Raji (cell line): ENCODE measurements around the gene CCDC85B.

ENCODE experiments used
- POLR2A ChIP-seq: IDR thresholded peaks from 2 replicates; pipeline ENCODE4 v1.6.1; 2011; ENCODE audit warnings: low read depth, low read length, control low read depth; ENCODE audit not compliant: insufficient read depth

Gene CCDC85B

DNA sequence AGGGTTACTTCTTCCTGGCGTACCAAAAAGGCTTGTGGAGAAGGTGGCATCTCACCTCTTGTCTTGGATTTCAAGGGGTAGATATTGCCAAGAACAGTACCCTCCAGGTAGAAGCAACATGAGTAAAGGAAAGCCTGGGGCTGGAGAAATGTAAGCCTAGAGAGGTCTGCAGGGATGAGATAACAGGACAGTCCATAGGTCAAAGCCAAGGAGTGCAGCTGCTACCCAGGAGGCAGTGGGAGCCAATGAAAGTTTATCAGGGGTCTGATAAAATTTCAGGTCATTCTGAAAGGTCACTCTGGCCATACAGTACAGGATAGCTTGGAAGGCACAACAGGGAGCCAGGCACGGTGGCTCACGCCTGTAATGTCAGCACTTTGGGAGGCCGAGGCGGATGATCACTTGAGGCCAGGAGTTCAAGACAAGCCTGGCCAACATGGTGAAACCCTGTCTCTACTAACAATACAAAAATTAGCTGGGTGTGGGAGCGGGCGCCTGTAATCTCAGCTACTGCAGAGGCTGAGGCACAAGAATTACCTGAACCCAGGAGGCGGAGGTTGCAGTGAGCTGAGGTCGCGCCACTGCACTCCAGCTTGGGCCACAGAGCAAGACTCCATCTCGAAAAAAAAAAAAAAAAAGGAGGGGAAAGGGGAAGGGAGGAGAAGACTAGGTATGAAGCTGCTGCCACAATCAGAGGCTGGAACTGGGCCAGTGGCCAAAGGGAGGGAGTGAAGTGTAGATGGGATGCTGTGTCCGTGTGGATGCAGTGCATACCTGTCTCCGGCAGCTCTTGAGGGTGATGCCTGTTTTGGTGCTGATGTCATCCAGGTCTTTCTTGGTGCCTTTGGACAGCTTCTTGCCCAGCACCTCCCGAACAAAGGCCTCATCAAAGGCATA lies 3.4 kb upstream of the CCDC85B start:
- TF ChIP-seq POLR2A: no peak

DNA sequence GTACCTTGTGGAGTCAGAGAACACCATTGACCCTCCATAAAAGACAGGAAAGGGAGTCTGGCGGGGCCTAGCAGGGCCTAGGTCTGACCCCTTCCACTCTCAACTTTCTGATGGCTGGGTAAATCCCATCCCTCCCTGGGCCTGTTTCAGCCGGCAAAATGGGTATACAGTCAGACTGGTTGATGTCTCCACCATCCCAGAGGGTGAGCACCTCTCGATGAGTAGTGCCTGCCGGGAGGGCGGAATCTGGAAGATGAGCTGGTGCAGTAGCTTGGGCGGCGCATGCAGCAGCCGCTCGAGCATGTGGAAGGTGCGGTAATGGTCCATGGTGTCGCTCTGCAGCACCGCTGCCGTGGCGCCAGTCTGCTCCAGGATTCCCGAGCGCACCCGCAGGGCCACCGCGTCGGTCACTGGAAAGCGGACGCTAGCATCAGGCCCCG lies 2.7 kb upstream of the CCDC85B start:
- TF ChIP-seq POLR2A: no peak

DNA sequence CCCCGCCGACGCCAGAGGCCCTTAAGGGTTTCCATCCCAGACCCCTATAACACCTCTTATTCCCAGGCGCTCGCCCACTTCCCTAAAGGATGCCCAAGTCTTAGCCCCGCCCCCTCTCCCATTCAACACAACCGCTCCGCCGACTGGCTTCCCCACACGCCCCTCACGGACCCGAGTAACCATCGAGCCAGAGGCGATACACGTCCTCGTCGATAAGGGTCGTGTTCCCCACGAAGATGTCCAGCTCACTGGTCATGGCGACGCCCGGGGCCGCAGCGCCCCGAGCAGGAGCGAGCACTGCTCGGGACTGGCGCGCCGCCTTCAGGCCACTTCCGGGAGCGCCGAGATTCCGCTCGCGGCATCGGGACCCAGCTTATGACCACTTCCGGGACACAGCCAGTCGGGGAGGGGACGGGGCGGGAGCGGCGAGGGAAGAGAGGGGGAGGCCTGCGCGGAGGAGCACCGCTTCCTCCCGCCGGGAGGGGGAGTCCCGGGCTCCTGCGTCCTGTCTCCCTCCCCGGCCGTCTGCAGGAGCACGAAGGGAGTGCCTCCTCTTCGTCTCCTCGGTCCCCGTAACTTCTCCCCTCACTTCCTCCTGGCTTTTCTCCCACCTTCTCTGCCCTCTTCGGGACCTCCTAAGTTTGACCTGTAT lies 2.2 kb upstream of the CCDC85B start, which contains the start of gene FIBP:
FIBP (minus strand) TSS at position 309 of the 652 bp plus-strand sequence; CDS start at position 256, 53 bp downstream.
- peak; percentile 98 for TF ChIP-seq POLR2A

DNA sequence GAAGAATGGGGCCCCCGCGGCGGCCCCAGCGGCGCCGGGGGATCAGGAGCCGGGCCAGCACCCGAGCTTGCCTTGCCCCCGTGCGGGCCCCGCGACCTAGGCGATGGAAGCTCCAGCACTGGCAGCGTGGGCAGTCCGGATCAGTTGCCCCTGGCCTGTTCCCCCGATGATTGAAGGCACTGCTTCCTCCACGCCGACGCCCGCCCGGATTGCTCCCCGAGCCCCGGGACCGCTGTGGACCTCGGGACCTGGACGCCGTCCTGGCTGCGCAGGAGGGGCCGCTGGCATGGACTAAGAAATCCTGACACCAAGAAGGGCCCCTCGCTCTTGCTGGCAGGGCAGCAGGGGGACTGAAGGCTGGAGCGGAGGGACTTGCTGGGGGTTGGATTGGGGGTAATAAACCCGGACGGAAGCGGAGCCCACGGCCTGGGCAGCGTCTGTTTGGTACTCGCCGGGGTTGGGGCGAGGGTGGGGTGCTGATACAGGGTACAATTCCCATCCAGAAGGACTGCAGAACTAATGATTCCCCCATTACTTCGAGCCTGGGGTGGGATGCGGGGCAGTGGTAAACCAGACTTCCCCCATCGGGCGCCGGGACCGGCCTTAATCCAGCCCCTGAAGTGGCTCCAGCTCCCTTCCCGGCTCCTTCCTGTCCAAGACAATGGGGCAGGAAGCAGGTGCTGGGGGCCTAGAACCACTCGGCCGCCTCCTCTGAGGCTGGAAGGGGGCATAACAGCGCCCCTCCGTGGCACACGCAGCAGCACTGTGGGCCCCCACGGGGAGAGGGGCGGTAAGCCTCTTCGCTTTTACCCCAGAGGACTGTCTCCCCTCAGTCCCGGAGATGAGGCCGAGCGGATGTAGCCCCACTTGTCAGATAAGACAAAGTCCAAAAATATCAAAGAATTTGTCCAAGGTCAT lies 1.0 kb downstream of the CCDC85B start:
- TF ChIP-seq POLR2A: peak; percentile 47; the same call in 1 of the 2 replicates

DNA sequence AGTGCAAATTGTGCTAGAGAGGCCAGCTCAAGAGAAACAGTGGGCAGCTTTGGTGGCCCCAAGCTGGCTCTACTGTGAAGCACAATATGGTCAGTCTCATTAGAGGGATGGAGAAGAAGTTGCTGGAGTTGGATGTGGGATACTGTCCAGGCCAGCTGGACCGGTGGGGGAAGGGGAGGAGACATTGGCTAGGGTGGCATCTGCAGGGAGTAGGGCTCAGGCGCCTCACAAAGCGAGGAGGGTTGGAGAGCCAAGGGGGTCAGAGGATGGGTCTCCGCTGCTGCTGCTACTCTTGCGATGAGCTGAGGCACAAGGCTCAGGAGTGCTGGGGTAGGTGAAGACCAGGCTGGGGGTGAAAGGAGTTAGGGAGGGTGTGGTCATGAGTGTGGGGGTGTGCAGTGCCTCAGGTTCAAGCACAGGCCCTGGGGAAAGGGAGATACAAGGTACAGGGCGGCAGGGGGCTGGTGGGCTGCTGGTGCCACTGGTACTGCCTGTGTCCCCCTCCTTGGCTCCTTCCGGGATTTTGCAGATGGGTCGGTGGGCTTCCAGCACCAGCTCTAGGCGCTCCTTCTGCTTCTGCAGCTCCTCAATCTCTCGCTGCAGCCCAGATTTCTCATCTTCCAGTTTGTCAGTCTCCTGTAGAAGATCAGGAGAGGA lies 2.3 kb downstream of the CCDC85B start:
- TF ChIP-seq POLR2A: peak; percentile 32; the same call in 1 of the 2 replicates

DNA sequence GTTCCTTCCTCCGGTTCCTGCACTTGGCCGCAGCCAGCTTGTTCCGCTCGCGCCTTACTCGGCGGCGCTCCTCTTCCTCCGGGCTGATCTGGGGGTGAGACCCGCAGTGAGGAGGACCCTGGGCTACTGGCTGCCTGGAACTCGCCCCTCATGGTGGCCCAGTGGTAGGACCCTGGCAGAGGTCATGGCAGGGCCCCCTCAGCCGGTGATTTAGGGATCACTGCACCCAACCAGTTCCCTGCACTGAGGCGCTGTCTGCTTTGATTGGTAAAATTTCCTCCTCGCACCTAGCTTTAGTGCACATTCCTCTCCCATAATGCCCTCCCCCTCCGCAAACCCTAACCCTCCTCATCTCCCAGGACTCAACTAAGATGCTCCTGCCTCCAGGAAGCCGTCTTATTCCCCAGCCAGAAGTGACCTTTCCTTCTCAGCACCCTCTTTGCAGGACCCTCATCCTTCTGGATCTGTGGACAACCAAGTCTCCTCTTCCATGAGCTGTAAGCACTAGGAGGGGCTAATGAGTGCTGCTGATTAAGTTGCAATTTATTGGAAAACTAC lies 3.6 kb downstream of the CCDC85B start:
- TF ChIP-seq POLR2A: no peak

DNA sequence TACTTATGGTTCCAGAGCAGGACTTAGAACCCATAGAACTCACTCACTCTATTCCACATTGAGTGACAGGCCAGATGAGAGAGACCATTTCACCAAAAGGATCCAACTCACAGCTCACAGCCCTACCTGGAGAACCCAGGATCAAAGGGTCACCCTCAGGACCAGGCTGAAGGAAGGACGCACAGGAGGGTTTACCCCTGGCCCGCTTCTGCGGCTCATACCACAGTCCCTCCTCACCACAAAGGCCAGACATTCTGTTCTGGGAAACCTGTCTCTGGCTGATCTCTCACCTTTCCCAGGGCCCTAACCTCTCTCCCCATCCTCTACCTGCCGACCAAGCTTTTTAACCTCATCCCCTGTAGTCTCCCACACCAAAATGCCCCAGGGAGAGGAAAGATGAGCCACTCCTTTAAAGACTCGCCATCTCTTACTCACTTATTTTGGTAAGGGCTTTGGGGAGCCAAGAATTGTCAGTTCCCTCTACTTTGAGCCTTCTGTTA lies 5.1 kb downstream of the CCDC85B start:
- no peak for TF ChIP-seq POLR2A

DNA sequence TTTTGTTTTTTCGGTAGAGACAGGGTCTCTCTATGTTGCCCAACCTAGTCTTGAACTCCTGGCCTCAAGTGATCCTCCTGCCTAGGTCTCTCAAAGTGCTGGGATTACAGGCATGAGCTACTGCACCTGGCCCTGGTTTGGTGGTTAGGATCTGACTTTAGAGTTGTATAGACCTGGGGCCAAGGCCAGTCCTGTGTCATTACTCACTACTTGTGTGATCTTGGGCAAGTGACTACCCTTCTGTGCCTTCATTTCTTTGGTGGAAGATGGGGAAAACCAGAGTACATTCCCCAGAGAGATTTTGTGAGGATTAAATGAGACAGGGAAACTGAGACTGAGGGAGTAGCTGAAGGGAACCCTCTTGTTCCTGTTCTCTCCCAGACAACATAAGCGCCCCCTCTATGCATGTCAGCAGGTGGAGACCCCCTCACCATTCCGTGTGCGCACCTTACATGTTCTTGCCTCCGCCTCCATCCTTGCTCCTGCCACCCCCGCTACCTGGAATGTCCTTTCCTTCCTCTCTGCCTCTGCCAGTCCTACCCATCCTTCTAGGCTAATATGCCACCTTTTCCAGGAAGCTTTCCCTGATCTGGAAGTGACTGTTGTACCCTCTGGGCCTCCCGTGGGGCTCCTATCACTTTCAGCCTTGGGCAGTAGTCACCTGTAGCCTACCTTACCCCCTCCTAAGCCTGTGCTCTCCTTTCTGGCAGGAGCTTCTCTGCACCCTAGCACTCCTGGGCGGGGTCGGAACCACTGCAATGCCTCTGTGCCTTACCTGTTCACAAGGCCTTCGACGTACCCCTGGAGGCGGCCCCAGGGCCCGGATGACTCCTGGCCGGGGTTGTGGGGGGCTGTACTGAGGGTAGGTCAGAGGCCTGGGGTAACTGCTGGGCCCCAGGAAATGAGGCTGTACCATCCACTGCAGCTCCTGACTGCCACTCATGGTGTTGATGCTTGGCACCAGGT lies 5.8 kb downstream of the CCDC85B start:
- TF ChIP-seq POLR2A: no peak

DNA sequence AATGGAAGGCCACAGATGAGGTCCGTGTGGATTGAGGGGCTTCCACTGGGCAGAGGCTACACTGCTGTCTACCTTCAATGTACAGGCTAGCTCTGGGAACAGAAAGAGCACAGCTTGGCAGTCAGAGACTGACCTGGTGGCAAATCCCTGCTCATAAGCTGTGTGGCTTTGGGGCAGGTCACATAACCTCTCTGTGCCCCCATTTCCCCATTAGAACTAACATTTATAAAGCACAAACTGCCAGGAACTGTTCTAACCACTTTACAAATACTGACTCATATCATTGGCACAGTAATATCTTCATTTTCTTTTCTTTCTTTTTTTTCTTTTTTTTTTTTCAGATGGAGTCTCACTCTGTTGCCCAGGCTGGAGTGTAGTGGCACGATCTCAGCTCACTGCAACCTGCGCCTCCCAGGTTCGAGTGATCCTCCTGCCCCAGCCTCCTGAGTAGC lies 6.6 kb downstream of the CCDC85B start:
- no peak for TF ChIP-seq POLR2A

DNA sequence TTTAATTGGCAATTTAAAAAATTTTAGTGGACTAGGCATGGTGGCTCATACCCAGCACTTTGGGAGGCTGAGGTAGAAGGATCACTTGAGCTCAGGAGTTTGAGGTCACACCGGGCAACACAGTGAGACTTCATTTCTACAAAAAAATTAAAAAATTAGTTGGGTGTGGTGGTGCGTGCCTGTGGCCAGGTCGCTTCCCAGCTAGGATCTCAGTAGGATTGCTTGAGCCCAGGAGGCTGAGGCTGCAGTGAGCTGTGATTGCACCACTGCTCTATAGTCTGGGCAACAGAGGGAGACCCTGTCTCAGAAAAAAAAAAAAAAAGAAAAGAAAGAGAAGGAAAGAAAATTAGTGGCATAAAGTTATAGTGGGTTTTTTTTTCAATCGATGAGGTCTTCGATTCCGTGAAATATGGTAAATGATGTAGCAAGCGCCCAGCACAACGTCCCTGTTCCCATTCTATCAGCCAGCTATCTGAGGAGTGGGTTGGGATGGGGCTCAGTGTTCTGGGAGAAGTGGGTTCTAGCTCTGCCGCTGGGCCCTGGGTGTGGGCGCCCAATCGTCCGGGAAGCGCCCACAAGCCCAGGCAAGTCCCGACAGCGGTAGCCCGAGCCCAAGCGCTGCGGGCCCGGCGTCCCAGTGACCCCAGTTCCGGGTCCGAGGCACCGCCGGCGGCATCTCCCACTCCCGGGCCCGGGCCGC lies 8.3 kb downstream of the CCDC85B start:
- no peak for TF ChIP-seq POLR2A

DNA sequence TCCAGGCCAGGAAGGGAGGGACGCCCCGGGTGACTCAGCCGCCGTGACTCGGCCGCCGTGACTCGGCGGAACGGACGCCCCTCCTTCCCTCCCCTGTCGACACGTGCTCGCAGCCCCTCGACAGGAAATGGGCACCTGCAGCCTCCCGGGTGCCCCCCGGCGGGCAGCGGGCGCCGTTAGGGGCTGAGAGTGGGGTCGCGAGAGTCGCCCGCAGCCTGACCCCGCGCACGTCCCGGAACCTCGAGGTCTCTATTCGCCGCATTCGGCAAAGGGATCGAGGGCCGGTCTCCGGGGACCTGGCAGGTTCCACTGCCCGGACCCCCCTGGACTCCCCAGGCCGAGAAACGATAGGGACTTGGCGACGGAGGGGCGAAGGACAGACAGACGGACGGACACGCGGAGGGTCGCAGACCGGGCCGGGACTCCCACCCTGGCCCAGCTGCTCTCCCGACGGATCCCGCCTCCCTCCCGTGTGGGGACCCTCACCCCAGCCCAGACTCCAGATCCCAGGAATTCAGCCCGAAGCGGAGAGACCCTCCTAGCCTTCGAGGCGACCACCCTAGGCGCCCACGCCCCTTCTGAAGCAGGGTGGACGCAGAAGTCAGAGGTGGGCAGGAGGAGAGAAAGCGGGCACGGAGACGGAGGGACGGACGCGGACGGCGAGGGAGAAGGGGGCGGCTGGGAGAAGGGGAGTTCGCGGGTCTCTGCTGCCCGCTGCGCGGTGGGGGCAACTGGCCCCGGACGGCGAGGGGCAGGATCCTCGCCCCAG lies 9.1 kb downstream of the CCDC85B start:
- TF ChIP-seq POLR2A: no peak
